HG02943 (cell line): Measurements from ENCODE around the gene ACSM6.
"Not testable (repeated sequence)": the region's sequence is repeated elsewhere in the genome, so short reads cannot be mapped to it uniquely, and the experiment has no call there.

Experiments used
- ATAC-seq: cut with Tn5 transposase; IDR thresholded peaks from one replicate; pipeline ENCODE4 v1.9.1; 2021; ENCODE audit warnings: mild to moderate bottlenecking, low read depth, moderate library complexity; ENCODE audit not compliant: unreplicated experiment

The ACSM6 gene

DNA sequence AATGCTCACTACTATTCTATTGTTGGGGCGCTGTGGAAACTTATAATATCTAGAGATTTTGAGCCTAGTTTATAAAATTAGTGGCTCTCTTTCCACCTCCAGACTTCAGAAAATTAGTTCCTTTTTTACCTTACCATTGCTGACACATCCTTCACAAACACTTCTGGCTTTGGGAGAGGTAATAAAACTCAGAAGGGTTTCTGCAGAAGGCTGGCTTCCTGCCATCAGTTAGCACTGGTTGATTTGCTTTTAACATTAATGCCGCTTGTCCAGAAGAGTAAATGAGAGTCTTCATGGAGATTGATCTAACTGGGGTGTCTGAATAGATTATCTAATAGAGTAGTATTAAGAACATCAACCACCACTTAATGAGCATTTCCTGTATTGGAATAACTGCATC lies 20.3 kb downstream of the ACSM6 start:
- ATAC-seq, result no peak

DNA sequence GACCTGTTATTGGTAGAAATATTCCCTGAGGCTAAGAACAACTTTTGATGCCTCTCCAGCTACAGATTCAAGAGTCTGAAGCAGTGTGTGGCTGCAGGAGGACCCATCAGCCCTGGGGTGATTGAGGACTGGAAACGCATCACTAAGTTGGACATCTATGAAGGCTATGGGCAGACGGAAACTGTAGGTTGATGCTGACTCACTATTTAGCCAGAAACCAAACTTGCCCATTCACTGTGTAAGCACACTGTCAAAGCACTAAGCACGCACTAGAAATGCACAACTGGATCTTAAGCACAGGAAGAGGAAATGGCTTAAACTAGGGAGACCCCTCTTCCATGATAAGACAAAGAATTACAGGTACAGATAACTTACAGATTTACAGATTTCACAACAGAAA lies 20.8 kb downstream of the ACSM6 start:
- ATAC-seq, result no peak

DNA sequence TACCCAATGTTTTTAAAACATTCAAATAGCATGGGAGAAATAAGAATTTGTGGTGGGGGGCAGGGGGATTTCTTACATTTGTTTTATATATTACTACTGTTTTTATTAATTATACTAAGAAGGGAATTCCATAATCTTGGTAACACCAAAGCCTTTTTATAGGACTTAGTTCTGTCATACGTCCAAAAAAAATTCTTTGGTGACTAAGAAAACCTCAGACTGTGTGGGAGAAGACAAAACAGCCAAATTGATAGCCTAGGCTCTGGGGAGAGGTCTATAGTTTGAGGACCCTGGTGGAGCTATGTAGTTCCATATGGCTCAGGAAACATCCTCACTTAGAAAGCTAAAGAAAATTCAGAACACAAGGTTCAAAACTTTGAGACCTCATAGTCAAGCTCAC lies 23.4 kb downstream of the ACSM6 start:
- no peak for ATAC-seq

DNA sequence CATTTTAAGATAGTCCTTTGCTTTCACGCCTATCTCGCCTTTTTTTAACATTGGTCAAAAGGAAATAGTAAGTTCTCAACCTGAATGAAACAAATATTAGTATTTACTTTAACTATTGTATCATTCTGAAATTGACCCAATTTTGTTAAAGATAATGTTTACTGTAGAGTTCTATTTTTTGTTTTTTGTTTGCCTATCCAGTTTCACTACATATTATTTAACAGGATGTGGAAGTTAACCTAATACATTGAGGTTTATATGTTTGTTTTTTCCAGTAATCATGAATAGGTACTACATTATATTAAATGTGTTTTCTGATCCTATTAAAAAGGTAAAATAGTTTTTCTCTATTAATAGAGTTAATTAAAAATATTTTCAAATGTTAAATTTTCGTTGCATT lies 26.5 kb downstream of the ACSM6 start:
- ATAC-seq, result no peak

DNA sequence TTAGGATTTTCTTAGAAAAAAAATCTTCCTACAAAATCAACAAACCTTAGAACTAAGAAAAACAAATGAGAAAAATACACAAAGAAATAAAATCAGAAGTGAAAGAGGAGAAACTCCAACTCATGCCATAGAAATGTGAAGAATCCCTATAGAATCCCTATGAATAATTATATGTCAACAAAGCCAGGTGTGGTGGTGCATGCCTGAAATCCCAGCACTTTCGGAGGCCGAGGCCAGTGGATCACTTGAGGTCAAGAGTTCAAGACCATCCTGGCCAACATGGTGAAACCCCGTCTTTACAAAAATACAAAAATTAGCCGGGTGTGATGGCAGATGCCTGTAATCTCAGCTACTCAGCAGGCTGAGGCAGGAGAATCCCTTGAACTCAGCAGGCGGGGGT lies 27.1 kb downstream of the ACSM6 start:
- no peak for ATAC-seq

DNA sequence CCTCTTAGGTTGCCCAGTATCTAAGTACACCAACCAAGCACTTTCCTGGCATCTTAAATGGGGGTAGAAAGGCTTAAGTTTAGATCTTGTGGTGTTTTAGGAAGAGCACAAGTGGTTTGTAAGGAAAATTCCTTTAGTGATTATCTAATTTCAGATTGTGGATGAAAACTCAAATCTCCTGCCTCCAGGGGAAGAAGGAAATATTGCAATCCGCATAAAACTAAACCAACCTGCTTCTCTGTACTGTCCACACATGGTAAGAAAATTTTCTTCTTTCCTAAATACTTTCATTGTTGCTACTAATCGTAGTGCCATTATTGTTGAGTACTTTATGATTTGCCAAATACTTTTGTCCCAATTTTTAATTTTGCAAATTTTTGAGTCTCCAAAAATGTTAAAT lies 31.1 kb downstream of the ACSM6 start:
- ATAC-seq, result no peak

DNA sequence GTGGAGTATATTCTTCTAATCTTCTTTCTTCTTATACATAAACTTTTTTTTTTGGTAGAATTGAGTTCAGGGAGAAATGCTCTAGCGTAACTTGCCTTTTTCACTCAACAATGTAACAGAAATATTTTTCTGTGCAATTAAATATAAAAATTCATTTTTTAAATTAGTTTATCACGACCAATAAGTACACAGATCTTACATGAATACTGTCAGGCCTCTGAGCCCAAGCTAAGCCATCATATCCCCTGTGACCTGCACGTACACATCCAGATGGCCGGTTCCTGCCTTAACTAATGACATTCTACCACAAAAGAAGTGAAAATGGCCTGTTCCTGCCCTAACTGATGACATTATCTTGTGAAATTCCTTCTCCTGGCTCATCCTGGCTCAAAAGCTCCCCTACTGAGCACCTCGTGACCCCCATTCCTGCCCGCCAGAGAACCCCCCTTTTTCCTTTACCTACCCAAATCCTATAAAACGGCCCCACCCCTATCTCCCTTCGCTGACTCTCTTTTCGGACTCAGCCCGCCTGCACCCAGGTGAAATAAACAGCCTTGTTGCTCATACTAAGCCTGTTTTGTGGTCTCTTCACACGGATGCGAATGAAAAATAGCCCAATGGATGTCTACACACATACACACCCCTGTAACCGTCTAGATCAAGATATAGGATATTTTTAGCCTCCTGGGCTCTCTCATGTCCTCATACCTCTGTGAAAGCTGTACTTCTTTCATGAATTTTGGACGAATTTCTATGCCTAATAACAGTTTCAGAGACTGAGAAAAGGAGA lies 35.1 kb downstream of the ACSM6 start:
- not testable (repeated sequence) for ATAC-seq

DNA sequence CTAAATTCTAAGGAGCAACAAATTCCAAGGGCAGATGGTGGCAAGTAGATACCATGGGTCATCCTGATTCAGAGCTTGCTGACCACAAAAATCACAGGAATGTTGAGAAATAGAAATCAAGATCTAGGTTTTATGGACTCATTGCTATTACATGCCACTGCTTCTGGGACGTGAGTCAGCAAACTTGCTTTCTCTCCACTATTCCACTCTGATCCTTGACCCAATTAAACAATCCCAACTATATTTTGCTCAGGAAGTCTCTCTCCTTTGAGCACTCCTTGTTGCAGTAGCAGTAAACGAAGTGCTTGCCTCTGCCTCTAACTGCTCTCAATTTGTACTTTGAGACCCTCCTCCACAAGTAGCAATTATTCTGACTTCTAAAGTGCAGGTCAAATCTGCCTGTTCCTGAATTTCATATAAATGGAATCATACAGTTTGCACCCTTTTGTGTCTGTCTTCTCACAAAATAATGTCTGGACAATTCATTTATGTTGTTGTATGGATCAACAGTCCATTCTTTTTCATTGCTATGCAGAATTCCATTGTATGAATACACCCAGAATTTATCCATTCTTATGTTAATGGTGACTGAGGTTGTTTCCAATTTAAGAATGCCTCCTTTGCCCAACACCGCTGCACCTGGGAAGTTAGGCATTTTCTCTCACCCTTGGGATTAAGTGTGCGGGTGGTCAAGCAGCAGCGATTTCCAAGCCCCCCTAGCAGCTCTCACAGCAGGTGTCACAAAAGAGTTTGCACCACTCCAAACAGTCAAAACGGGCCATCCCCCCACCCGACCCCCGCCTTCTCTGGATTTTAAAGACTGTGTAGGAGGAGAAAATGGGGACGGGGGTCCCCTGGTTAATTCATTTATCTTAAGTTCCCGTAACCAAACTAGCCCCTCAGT lies 35.9 kb downstream of the ACSM6 start:
- ATAC-seq, result no peak

DNA sequence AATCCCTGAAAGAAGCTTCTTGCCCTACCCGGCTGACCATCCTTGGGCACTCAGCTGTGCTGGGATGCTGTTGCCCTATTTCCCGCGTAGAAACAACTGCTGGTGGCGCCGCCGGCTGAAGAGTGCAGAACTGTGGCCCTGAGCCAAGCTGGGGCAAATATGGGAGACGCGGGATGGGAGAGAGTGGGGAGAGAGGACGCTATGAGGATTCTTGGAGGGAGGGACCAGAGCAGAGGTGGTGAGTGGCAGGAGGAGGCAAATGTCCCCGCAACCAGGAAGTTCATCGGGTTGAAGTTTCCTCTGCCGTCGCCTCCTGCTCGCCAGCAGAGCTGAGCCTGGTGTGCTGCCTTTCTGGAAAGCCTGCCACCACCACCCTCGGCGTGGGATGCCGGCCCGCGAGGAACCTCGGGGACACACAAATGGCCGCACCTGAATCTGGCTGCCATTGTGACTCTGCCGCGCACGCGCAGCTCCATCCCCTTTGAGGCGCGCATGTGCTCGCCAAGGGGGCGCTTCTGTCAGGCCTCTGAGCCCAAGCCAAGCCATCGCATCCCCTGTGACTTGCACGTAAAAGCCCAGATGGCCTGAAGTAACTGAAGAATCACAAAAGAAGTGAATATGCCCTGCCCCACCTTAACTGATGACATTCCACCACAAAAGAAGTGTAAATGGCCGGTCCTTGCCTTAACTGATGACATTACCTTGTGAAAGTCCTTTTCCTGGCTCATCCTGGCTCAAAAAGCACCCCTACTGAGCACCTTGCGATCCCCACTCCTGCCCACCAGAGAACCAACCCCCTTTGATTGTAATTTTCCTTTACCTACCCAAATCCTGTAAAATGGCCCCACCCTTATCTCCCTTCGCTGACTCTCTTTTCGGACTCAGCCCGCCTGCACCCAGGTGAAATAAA lies 36.9 kb downstream of the ACSM6 start:
- not testable (repeated sequence) for ATAC-seq

DNA sequence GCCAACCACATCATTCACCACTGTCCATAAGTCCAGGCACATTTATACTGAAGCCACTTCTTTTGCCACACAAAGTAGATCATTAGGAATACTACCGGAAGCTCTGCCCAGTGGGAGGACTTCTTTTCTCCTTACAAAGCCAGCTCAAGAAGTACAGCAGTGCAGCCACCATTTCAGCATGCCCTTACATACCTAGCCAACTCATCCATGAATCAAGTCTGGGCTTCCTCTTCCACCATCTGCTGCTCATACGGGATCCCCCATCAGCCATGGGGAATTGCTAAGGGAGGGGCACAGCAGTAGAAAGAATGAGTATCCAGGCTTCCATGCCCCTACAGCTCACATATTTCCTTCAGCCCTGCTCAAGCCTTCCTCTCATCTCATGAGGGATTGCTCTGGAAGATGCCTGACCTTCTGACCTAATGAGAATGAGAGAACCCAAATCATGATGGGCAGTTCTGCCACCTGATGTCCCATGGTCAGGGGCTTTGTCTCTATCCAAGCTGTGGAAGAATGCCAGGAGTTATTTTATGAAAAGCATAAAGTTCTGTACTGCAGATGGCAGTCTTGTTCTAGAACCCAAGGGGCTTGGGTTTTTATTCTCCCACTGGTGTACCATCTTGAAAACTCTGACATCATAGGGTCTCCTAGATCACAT lies 39.5 kb downstream of the ACSM6 start:
- no peak for ATAC-seq

DNA sequence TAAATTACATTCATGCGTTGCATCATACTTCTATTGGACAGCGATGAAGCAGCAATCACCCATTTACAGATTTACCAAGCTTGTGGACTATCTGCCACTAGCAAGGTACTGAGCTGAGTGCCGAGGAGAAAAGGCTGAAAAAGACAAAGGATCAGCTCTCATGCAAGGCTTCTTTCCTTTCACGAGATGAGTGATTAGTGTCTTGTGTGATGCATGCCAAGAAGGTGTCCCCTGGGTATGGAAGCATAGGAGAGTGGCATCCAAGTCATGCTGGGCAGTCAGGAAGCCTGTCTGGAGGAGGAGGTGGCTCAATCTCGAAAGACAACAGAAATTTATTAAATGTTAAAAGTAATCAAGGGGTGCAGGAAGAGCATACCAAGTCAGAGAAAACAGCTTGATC lies 40.9 kb downstream of the ACSM6 start:
- no peak for ATAC-seq

DNA sequence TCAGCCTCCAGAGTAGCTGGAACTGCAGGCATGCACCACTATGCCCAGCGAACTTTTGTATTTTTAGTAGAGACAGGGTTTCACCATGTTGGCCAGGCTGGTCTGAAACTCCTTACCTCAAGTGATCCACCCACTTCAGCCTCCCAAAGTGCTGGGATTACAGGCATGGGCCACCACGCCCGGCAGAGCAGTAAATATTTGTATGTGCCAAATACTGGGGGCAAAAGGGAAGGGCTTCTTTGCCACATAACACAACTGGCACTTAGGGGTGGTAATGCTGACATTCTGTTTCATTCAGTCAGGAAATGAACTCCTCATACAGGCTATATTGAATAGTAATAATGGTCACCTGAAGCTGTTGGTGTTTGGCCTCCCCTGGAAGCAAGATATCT lies 41.6 kb downstream of the ACSM6 start:
- no peak for ATAC-seq

DNA sequence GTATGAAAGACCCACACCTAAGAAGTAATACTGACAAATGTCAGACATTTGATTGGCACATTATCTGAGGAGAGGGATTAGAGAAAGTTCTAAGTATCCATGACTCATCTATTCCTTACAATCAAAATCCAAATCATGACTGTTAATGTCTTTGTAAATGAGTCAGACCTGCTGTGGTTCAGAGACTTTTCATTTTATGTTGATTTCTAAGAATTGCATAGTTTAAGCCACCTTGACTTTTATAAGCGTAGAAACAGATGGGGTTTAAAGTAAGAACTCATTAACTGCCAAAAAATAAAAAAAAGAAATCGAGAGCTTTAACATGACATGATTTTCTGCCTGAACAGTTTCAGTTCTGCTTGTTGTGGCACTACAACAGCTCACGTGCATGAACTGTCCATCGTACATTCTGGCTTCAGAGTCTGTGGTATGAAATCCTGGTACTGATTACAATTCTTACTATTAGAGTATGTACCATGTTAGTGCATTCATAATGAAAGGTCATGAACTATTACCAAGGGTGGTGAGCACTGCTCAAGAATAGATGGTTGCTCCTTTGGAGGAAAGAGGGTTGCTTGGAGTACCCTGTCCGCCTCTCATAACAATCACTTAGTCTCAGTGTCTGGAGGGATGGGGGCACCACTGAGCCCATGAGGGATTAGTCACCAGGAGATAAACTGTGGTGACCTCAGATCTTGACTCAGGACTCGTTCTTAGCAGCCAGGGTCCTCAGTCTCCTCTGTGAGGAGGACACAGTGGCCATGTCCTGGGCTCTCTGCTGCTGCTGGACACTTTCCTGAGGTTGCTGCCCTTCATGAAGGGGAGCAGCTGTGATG lies 42.2 kb downstream of the ACSM6 start:
- ATAC-seq, result peak; percentile 99

DNA sequence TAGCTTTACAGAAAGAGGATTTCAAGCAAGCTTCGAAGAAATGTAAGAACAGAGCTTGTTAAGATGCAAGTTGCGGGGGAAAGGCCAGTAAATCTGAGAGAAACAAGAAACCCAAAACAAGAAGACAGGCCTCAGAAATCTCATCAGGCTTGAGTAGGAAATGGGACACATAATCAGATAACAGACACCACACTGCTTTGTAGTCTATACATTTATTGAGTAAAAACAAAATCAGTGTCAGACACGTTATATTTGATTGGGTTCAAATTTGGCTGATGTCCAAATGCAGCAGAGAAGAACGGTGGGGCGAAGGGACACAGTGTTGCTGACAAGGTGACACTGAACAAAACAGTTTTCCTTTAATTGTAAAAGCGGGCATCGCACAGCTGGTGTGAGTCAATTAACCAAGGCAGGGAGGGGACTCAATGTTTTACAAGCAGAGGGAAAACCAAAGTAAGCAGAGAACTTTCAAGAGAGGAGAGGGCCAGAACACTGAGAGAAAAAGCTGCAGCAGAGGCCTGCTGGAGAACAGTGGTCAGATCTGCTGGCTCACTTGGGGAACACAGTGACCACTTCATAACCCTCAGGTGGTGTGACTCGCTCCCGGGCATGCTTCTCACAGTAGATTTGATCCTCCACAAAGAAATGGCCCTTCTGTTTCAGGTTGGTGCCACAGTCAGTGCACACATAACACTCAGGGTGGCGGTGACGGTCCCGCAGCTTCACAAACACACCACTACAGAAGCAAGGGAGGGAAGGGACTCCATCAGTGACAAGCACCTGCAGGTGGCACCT lies 43.5 kb downstream of the ACSM6 start:
- ATAC-seq, result no peak

DNA sequence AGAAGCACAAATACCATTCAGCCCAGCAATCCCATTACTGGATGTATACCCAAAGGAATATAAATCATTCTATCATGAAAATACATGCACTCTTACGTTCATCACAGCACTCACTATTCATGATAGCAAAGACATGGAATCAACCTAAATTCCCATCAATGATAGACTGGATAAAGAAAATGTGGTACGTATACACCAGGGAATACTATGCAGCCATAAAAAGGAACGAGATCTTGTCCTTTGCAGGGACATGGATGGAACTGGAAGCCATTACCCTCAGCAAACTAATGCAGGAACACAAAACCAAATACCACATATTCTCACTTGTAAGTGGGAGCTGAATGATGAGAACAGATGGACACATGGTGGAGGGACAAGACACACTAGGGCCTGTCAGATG lies 46.1 kb downstream of the ACSM6 start:
- ATAC-seq, result not testable (repeated sequence)

DNA sequence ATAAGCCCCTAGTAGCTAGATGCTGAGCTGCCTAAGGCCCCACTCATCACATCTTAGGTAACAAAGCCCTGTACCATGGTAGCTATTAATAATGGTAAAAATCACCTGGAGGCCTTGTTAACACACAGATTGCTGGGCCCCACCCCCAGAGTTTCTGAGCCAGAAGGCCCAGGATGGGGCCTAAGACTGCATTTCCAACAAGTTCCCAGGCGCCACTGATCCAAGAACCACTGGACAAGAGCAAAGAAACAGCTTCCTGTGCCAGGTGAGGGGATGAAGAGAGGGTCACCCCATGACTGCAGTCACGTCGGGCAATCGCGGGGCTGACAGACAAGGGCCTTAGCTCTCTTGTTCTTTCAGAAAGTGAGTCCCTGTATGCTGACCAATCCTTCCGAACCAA lies 46.8 kb downstream of the ACSM6 start:
- ATAC-seq, result no peak

DNA sequence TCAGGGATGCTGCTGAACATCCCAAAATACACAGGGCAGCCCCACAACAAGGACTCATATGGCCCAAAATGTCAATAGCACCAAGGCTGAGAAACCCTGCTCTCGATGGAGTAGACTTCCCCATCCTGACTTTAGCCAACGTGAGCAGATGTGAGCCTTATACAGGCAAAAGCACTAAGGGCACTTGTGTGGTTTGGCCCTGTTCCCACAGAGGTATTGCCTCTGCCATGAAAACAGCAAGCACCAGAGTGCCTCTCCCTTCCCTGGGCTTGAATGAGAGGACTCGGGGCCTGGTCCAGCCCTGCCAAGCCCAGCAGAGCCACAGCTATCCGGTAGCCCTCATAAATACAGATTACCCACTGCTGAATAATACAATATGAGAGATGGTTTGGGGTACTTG lies 47.5 kb downstream of the ACSM6 start:
- no peak for ATAC-seq

DNA sequence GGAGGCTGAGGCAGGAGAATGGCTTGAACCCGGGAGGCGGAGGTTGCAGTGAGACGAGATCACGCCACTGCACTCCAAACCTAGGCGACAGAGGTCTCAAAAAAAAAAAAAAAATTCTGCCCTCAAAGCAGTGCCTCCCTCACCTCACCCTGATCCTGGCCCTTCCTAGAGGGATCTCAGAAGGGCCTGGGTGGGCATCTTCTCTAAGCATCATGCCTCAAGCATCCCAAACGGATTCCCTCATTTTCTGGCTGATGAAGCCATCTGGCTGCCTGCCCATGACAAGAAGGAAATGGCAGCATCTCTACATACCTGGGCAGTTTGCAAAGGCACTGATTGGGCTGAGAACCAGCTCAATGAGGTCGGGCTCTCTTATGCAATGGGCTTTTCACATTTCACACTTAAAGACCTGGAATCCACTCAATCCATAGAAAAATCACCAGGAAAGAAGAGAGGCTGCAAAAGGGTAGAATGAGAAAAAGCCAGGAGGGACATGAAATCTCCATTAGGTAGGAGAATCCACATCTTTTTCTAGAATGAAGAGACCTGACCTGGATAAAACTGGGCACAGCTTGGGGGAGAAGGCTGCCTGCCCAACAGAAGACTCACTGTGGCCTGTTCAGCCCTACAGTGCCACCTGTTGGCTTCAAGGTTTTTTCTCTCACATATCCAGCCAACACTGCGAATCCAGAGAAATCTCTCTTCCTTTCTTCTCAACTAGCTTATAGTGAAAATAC lies 48.7 kb downstream of the ACSM6 start:
- ATAC-seq, result no peak
